ENCODE measurements around the gene SLC27A3. TPM values are rescaled to one million over a fixed set of nuclear protein-coding genes. Genes with fewer than 3 reads are reported as not detected.

SLC27A3 gene
- total RNA-seq, 4 donors from 2014 or later, result 12.9 to 364 (median 36.7) TPM

DNA sequence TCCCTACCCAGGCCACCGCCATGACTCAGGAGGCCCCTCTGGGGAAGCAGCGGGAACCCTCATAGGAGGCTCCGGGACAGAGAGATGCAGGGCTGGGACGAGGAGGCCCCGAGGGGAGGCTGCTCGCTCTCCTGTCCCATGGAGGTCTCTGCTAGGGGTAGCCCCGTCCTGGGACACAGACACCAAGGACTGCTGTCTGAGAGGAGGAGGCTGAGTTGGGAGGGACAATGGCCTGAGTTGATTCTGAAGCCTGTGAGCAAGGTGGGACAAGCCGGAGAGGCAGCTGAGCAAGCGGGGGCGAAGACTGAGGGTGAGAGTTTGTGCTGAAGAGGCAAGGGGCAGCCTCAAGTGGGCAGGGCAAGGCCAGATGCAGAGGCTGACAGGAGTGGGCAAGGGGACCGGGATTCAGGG lies 17.4 kb downstream of the SLC27A3 start:
- Histone ChIP-seq H3K36me3 (no peaks in the 10 kb centered on the region), H3K9me3 (no peaks in the 10 kb centered on the region), H3K4me3 (no peak overlapping the region), H3K4me1 (peaks cover 0 to 3% of the 10 kb centered on the region in 2 donors), H3K27me3 (no peaks in the 10 kb centered on the region), H3K27ac (no peak overlapping the region)
- intact Hi-C loops (cut with DNase I; ENCODE audit: low total_unique reads), result loop anchor here (10.0 kb wide), 1 partner anchor 182 kb away; the partner anchor contains the start of gene JTB
- no peak for TF ChIP-seq POLR2A (IDR thresholded peaks at IDR 0.05)
- TF ChIP-seq, protein P1, sequence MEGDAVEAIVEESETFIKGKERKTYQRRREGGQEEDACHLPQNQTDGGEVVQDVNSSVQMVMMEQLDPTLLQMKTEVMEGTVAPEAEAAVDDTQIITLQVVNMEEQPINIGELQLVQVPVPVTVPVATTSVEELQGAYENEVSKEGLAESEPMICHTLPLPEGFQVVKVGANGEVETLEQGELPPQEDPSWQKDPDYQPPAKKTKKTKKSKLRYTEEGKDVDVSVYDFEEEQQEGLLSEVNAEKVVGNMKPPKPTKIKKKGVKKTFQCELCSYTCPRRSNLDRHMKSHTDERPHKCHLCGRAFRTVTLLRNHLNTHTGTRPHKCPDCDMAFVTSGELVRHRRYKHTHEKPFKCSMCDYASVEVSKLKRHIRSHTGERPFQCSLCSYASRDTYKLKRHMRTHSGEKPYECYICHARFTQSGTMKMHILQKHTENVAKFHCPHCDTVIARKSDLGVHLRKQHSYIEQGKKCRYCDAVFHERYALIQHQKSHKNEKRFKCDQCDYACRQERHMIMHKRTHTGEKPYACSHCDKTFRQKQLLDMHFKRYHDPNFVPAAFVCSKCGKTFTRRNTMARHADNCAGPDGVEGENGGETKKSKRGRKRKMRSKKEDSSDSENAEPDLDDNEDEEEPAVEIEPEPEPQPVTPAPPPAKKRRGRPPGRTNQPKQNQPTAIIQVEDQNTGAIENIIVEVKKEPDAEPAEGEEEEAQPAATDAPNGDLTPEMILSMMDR (IDR thresholded peaks at IDR 0.05), result no peak
- DNase-seq, result no peak

DNA sequence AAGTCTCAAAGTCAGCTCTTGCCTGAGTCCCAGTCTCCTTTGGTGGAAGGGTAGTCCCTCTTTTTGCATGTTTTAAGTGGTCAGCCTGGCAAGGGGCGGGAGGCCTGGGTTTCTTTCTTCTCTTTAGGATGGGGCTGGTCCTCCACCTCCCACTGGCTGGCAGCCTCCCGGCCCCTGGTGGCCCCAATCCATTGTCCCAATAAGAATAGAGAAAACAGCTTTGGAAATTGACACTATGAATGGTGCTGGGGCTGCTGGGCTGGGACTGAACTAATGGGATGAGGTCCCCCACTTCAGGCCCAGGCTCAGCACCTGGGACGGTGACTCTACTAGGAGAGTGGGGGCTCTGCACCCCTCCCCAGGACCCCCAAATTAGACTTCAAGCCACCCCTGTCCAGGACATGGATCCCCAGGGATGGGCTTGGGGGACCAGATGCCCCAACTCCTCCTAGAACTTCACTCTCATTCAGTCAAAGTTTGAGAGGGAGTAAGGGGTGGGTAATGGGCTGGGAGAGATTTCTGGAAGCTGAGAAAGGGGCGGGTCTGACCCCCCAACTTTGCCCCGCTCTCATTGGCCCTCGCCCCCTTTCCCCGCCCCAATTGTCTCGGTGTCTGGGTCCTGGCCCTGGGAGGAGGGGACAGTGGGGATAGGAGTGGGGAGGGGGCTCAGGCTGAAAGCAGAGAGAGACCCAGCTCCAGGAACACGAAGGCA lies 18.2 kb downstream of the SLC27A3 start:
- Histone ChIP-seq H3K27me3 (no peaks in the 10 kb centered on the region), H3K4me3 (no peak overlapping the region), H3K36me3 (no peaks in the 10 kb centered on the region), H3K27ac (no peak overlapping the region), H3K4me1 (peaks cover 0 to 3% of the 10 kb centered on the region in 2 donors), H3K9me3 (no peaks in the 10 kb centered on the region)
- intact Hi-C loops (cut with DNase I; ENCODE audit: low total_unique reads), result loop anchor here (10.0 kb wide), 1 partner anchor 181 kb away; the partner anchor contains the start of gene JTB
- DNase-seq, result no peak
- TF ChIP-seq, protein P1 (IDR thresholded peaks at IDR 0.05), result no peak
- no peak for TF ChIP-seq POLR2A (IDR thresholded peaks at IDR 0.05)

DNA sequence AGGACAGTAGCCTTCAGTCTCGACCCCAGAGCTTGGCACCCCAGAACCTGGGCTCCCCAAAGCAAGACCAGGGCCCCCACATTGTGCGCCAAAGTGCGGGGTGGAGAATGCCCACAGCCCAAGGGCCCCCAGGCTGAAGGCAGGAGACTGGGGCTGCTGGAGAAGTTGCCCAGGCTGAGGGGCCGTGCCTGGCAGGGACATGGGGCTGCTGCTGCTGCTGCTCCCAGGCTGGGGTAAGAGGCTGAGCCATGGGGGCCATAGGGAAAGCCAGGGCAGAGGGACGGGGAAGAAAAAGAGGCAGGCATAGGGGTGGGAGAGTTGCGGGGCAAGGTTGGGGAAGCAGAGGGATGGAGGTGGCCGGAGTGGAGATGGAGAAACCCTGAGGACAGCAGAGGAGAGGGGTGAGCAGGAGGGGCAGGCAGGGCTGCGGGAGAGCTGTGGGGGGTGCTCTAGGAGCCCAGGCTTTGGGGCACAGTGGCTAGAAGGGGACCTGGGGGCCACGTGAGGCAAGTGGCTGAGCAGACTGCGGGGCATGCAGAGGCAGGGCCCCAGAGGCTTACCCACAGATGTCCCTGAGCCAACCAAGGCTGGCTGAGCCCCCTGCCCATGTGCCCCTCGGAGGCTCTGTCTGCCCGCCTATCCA lies 18.9 kb downstream of the SLC27A3 start:
- Histone ChIP-seq H3K36me3 (no peaks in the 10 kb centered on the region), H3K9me3 (no peaks in the 10 kb centered on the region), H3K27me3 (no peaks in the 10 kb centered on the region), H3K27ac (no peak overlapping the region), H3K4me3 (no peak overlapping the region), H3K4me1 (peaks cover 0 to 3% of the 10 kb centered on the region in 2 donors)
- intact Hi-C loops (cut with DNase I; ENCODE audit: low total_unique reads), result loop anchor here (10.0 kb wide), 1 partner anchor 181 kb away; the partner anchor contains the start of gene JTB
- DNase-seq, result no peak
- TF ChIP-seq POLR2A (IDR thresholded peaks at IDR 0.05), result no peak
- TF ChIP-seq, protein P1 (IDR thresholded peaks at IDR 0.05), result no peak

DNA sequence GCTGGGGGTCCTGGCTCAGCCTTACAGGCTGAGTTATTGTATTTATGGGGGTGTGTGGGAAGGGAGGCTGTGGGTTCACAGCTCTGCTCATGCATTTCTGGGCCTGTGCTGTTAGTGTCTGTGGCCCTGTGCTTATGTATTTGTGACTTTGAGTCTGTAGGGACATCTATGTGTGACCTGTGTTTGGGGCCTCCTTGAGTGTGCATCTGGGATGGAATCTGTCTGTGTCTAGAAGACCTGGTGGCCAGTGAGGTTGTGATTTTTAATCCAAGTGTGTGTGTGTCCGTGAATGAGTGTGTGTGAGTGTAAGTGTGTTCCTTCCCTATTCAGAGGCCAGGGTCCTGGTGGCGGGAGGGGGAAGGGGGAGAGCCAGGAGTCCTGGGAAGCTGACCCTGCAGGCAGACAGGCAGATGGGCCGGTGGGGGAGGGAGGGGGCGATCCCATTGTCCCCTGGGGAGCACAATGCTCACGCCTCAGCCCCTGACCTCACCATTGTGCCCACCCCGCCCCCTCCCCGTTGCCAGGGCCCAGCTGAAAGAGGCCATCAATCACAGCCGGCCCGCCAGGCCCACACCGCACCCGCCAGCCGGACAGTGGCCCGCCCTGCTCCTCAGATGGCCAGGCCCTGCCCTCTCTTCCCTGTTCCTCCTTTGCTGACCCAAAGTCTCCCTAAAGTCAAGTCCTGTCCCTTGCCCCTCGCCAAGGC lies 19.6 kb downstream of the SLC27A3 start:
- no peak overlapping the region for H3K4me3 ChIP-seq
- H3K4me1 ChIP-seq, result no peaks in the 10 kb centered on the region
- DNase-seq, result no peak
- intact Hi-C loops (cut with DNase I; ENCODE audit: low total_unique reads), result loop anchor here (5.0 to 10.0 kb wide), 2 partner anchors 180 to 198 kb away; partner anchors contain the start of genes JTB and RPS27
- H3K27me3 ChIP-seq, result no peaks in the 10 kb centered on the region
- TF ChIP-seq, protein P1 (IDR thresholded peaks at IDR 0.05), result no peak
- TF ChIP-seq POLR2A (IDR thresholded peaks at IDR 0.05), result no peak
- H3K9me3 ChIP-seq, result no peaks in the 10 kb centered on the region
- no peak overlapping the region for H3K27ac ChIP-seq
- H3K36me3 ChIP-seq, result no peaks in the 10 kb centered on the region

Measured in uterus (tissue), 4 donors.